Activated B cell treated with CpG ODN at 0.5 μM for 24 hours (primary cell): ENCODE data around the gene ANO6. TPM values are rescaled to one million over a fixed set of nuclear protein-coding genes. Genes with fewer than 3 reads are reported as not detected.

Experiments used
- ATAC-seq: fragments of 200-7000 bp; cut with Tn5 transposase; one replicate; pipeline ENCODE4 v1.10.0; 2021; ENCODE audit warnings: low read depth, mild to moderate bottlenecking, moderate library complexity
- CTCF ChIA-PET: fragments of 350-600 bp; sonication (Branson Sonifier 250); formaldehyde crosslinking; loops from one replicate; lab custom pipeline; 2021; ENCODE audit warnings: antibody characterized with exemption; lab: Charles Lee
- POLR2A ChIA-PET: fragments of 350-600 bp; sonication (Branson Sonifier 250); formaldehyde crosslinking; loops from one replicate; lab custom pipeline; 2021; ENCODE audit warnings: antibody characterized with exemption; lab: Charles Lee
- DNase-seq: peaks from one replicate; pipeline ENCODE4 v3.0.0; 2022
- H3K27ac Mint-ChIP-seq: one replicate; pipeline ENCODE4 v1.8.0; 2020; ENCODE audit warnings: mixed read lengths
- H3K27me3 Mint-ChIP-seq: one replicate; pipeline ENCODE4 v1.8.0; 2021; ENCODE audit warnings: mixed read lengths
- H3K36me3 Mint-ChIP-seq: one replicate; pipeline ENCODE4 v1.8.0; 2021; ENCODE audit warnings: low read depth, mixed read lengths
- H3K4me1 Mint-ChIP-seq: one replicate; pipeline ENCODE4 v1.8.0; 2021; ENCODE audit warnings: mixed read lengths
- H3K4me3 Mint-ChIP-seq: one replicate; pipeline ENCODE4 v1.8.0; 2020; ENCODE audit warnings: mild to moderate bottlenecking, mixed read lengths
- H3K9me3 Mint-ChIP-seq: one replicate; pipeline ENCODE4 v1.8.0; 2020; ENCODE audit warnings: mixed read lengths
- CTCF ChIP-seq: fragments of 200-600 bp; IDR thresholded peaks from one replicate; pipeline ENCODE4 v1.8.0; 2022; ENCODE audit warnings: antibody characterized with exemption, mild to moderate bottlenecking
- intact Hi-C: fragments of 100-400 bp; cut with micrococcal nuclease; formaldehyde crosslinking; loops from one replicate; pipeline ENCODE4 v1.15.1; 2024
- total RNA-seq: library from RNA; stranded (reverse); gene quantifications from 2 replicates; pipeline ENCODE4 v1.2.3, GENCODE V29; 2022

The ANO6 gene
- total RNA-seq, 1 donor from 2014 or later, result 16.3 TPM

GRCh38 chr12:45213107-45213506 is 2.8 kb upstream of the ANO6 start:
- H3K4me3 Mint-ChIP-seq, result no peak overlapping the region
- ATAC-seq, result no peak
- H3K36me3 Mint-ChIP-seq, result peaks cover 9% of the 10 kb centered on the region
- peaks cover 50% of the 10 kb centered on the region for H3K4me1 Mint-ChIP-seq
- TF ChIP-seq CTCF, result no peak
- H3K27me3 Mint-ChIP-seq, result no peaks in the 10 kb centered on the region
- intact Hi-C loops, result loop anchor here (10.0 kb wide), 1 partner anchor 362 kb away; no protein-coding TSS in a partner anchor
- ChIA-PET POLR2A (no interaction called here), CTCF (no interaction called here)
- H3K27ac Mint-ChIP-seq, result no peak overlapping the region
- DNase-seq, result no peak
- H3K9me3 Mint-ChIP-seq, result no peaks in the 10 kb centered on the region

- ChIA-PET CTCF (interaction anchor here (0.7 kb wide), 1 partner anchor 102 kb away, joined by 3 read pairs; no protein-coding TSS in a partner anchor), POLR2A (interaction anchor here (0.5 kb wide), 1 partner anchor 32 kb away, joined by 4 read pairs; no protein-coding TSS in a partner anchor)
- H3K36me3 Mint-ChIP-seq, result peaks cover 9% of the 10 kb centered on the region
- intact Hi-C loops, result loop anchor here (10.0 kb wide), 1 partner anchor 361 kb away; no protein-coding TSS in a partner anchor
- no peak overlapping the region for H3K27ac Mint-ChIP-seq
- TF ChIP-seq CTCF, result no peak
- no peaks in the 10 kb centered on the region for H3K27me3 Mint-ChIP-seq
- DNase-seq, result no peak
- no peaks in the 10 kb centered on the region for H3K9me3 Mint-ChIP-seq
- H3K4me3 Mint-ChIP-seq, result no peak overlapping the region
- peaks cover 51% of the 10 kb centered on the region for H3K4me1 Mint-ChIP-seq
- ATAC-seq, result no peak
Measured at GRCh38 chr12:45214071-45214470, 1.8 kb upstream of the ANO6 start.

- POLR2A ChIA-PET, result interaction anchor here (1.0 to 1.8 kb wide), 4 partner anchors 18 to 776 kb away, joined by 3 to 8 read pairs (median 5); partner anchors contain the start of gene ARID2
- no peaks in the 10 kb centered on the region for H3K9me3 Mint-ChIP-seq
- CTCF ChIA-PET, result interaction anchor here (0.7 kb wide), 1 partner anchor 54 kb away, joined by 3 read pairs; no protein-coding TSS in a partner anchor
- ATAC-seq, result no peak
- no peak for TF ChIP-seq CTCF
- H3K27me3 Mint-ChIP-seq, result no peaks in the 10 kb centered on the region
- peak overlapping the region; percentile 95 for H3K4me3 Mint-ChIP-seq
- H3K27ac Mint-ChIP-seq, result peak overlapping the region; percentile 90
- peaks cover 9% of the 10 kb centered on the region for H3K36me3 Mint-ChIP-seq
- DNase-seq, result no peak
- intact Hi-C loops, result loop anchor here (1.0 to 10.0 kb wide), 3 partner anchors 45 to 775 kb away; partner anchors contain the start of gene SCAF11
- peaks cover 46% of the 10 kb centered on the region for H3K4me1 Mint-ChIP-seq
Measured at GRCh38 chr12:45214749-45215418, 1.0 kb upstream of the ANO6 start.

- Mint-ChIP-seq H3K4me3 (peak overlapping the region; percentile 95), H3K4me1 (peaks cover 43% of the 10 kb centered on the region), H3K9me3 (no peaks in the 10 kb centered on the region), H3K27me3 (no peaks in the 10 kb centered on the region), H3K27ac (peak overlapping the region; percentile 90), H3K36me3 (peaks cover 9% of the 10 kb centered on the region)
- no peak for TF ChIP-seq CTCF
- ChIA-PET CTCF (interaction anchor here (1.6 kb wide), 2 partner anchors 12 to 172 kb away, joined by 3 to 5 read pairs; no protein-coding TSS in a partner anchor), POLR2A (interaction anchor here (1.2 to 1.8 kb wide), 2 partner anchors 511 to 513 kb away, joined by 7 to 8 read pairs; partner anchors contain the start of gene ARID2)
- intact Hi-C loops, result loop anchor here (1.0 to 10.0 kb wide), 4 partner anchors 10 to 1458 kb away; partner anchors contain the start of genes IRAK4 and PUS7L
- DNase-seq (peak; percentile 55), ATAC-seq (peak; percentile 51)
Measured at GRCh38 chr12:45216230-45216982, 511 bp downstream of the ANO6 start.
